ENCODE results near the gene SPATA6.

The SPATA6 gene

GRCh38 chr1:48402599-48402998 lies 69.4 kb downstream of the SPATA6 start:
- DNase-seq (ENCODE audit: low read depth): no peak
- no peak for TF ChIP-seq CTCF (conservative IDR thresholded peaks at IDR 0.05; ENCODE audit: control insufficient read depth, insufficient read depth, low read depth, low read length)
- no peak overlapping the region for H3K4me3 ChIP-seq (ENCODE audit: control insufficient read depth, low read depth, low read length)

GRCh38 chr1:48396208-48396607 lies 75.8 kb downstream of the SPATA6 start:
- H3K4me3 ChIP-seq (ENCODE audit: control insufficient read depth, low read depth, low read length): no peak overlapping the region
- TF ChIP-seq CTCF (conservative IDR thresholded peaks at IDR 0.05; ENCODE audit: control insufficient read depth, insufficient read depth, low read depth, low read length): no peak
- no peak for DNase-seq (ENCODE audit: low read depth)

- H3K4me3 ChIP-seq (ENCODE audit: control insufficient read depth, low read depth, low read length): no peak overlapping the region
- TF ChIP-seq CTCF (conservative IDR thresholded peaks at IDR 0.05; ENCODE audit: control insufficient read depth, insufficient read depth, low read depth, low read length): no peak
- no peak for DNase-seq (ENCODE audit: low read depth)
Measured at GRCh38 chr1:48391926-48392325, 80.1 kb downstream of the SPATA6 start.

- DNase-seq (ENCODE audit: low read depth): no peak
- TF ChIP-seq CTCF (conservative IDR thresholded peaks at IDR 0.05; ENCODE audit: control insufficient read depth, insufficient read depth, low read depth, low read length): no peak
- H3K4me3 ChIP-seq (ENCODE audit: control insufficient read depth, low read depth, low read length): no peak overlapping the region
Measured at GRCh38 chr1:48387409-48387808, 84.6 kb downstream of the SPATA6 start.

- DNase-seq (ENCODE audit: low read depth): no peak
- no peak for TF ChIP-seq CTCF (conservative IDR thresholded peaks at IDR 0.05; ENCODE audit: control insufficient read depth, insufficient read depth, low read depth, low read length)
- no peak overlapping the region for H3K4me3 ChIP-seq (ENCODE audit: control insufficient read depth, low read depth, low read length)
Measured at GRCh38 chr1:48374785-48375184, 97.2 kb downstream of the SPATA6 start.

GRCh38 chr1:48371598-48371997 lies 100.4 kb downstream of the SPATA6 start:
- TF ChIP-seq CTCF (conservative IDR thresholded peaks at IDR 0.05; ENCODE audit: control insufficient read depth, insufficient read depth, low read depth, low read length): no peak
- no peak overlapping the region for H3K4me3 ChIP-seq (ENCODE audit: control insufficient read depth, low read depth, low read length)
- DNase-seq (ENCODE audit: low read depth): no peak

- H3K4me3 ChIP-seq (ENCODE audit: control insufficient read depth, low read depth, low read length): no peak overlapping the region
- no peak for TF ChIP-seq CTCF (conservative IDR thresholded peaks at IDR 0.05; ENCODE audit: control insufficient read depth, insufficient read depth, low read depth, low read length)
- no peak for DNase-seq (ENCODE audit: low read depth)
Measured at GRCh38 chr1:48362901-48363300, 109.1 kb downstream of the SPATA6 start.
